ENCODE data around the gene PTHLH. TPM values are rescaled to one million over a fixed set of nuclear protein-coding genes. Genes with fewer than 3 reads are reported as not detected.
A peak's percentile ranks its signal among the peaks of the same experiment; 100 is the strongest.

Gene PTHLH
- total RNA-seq, 1 experiment from 2014 or later: 2.2 TPM

DNA sequence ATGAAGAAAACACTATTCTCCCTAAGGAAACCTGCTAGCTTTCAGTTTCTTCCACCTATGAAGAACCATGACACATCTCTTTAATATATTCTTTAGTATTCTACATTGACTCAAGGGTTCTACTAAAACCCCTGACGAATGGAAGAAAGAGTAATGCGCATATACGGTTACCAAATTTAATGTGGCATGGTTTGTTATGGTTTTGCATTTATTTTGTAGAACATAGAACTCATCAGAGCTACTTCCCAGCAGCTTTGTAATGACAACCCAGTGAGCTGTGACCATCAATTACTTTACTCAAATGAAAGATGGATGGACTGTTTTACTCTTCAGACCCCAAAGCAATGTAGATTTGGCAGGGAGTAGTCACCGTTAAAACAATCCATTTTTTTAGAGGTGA is 19.2 kb downstream of the PTHLH start:
- DNase-seq (ENCODE audit: low read depth, low spot score): no peak
- intact Hi-C loops (cut with micrococcal nuclease; ENCODE audit: unreplicated experiment) (no loop called here), in situ Hi-C loops (cut with HindIII; ENCODE audit: low pct_unique_long_range_greater_than_20kb, low sequenced_read_pairs) (no loop called here)
- no peaks in the 10 kb centered on the region for H3K9me3 ChIP-seq (ENCODE audit: control insufficient read depth, insufficient read depth, low read depth, low read length)
- no peak overlapping the region for H3K4me3 ChIP-seq (ENCODE audit: low read depth in 2 of 2, low read length in 2 of 2)
- H3K27ac ChIP-seq (ENCODE audit: low read length): no peak overlapping the region
- H3K4me1 ChIP-seq (ENCODE audit: control insufficient read depth, insufficient read depth, low read length): no peaks in the 10 kb centered on the region
- H3K36me3 ChIP-seq (ENCODE audit: control insufficient read depth, insufficient read depth, low read length): no peaks in the 10 kb centered on the region
- H3K27me3 ChIP-seq (ENCODE audit: control insufficient read depth, insufficient read depth, low read length): peaks cover 2% of the 10 kb centered on the region; the same call in 1 of the 2 replicates
- ChIA-PET POLR2A (no interaction called here), CTCF (interaction anchor here (0.7 kb wide), 1 partner anchor 75 kb away, joined by 3 read pairs; no protein-coding TSS in a partner anchor)
- TF ChIP-seq, protein P1, sequence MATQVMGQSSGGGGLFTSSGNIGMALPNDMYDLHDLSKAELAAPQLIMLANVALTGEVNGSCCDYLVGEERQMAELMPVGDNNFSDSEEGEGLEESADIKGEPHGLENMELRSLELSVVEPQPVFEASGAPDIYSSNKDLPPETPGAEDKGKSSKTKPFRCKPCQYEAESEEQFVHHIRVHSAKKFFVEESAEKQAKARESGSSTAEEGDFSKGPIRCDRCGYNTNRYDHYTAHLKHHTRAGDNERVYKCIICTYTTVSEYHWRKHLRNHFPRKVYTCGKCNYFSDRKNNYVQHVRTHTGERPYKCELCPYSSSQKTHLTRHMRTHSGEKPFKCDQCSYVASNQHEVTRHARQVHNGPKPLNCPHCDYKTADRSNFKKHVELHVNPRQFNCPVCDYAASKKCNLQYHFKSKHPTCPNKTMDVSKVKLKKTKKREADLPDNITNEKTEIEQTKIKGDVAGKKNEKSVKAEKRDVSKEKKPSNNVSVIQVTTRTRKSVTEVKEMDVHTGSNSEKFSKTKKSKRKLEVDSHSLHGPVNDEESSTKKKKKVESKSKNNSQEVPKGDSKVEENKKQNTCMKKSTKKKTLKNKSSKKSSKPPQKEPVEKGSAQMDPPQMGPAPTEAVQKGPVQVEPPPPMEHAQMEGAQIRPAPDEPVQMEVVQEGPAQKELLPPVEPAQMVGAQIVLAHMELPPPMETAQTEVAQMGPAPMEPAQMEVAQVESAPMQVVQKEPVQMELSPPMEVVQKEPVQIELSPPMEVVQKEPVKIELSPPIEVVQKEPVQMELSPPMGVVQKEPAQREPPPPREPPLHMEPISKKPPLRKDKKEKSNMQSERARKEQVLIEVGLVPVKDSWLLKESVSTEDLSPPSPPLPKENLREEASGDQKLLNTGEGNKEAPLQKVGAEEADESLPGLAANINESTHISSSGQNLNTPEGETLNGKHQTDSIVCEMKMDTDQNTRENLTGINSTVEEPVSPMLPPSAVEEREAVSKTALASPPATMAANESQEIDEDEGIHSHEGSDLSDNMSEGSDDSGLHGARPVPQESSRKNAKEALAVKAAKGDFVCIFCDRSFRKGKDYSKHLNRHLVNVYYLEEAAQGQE (IDR thresholded peaks at IDR 0.05; ENCODE audit: insufficient read depth in 1 of 2, low read depth in 2 of 2, low read length in 1 of 2): no peak
- TF ChIP-seq TCF7L2 (IDR thresholded peaks at IDR 0.05; ENCODE audit: low read depth, low read length) (no peak), SIN3A (IDR thresholded peaks at IDR 0.05; ENCODE audit: borderline replicate concordance, insufficient read depth, low read depth, low read length) (no peak)
- TF ChIP-seq, protein P2, sequence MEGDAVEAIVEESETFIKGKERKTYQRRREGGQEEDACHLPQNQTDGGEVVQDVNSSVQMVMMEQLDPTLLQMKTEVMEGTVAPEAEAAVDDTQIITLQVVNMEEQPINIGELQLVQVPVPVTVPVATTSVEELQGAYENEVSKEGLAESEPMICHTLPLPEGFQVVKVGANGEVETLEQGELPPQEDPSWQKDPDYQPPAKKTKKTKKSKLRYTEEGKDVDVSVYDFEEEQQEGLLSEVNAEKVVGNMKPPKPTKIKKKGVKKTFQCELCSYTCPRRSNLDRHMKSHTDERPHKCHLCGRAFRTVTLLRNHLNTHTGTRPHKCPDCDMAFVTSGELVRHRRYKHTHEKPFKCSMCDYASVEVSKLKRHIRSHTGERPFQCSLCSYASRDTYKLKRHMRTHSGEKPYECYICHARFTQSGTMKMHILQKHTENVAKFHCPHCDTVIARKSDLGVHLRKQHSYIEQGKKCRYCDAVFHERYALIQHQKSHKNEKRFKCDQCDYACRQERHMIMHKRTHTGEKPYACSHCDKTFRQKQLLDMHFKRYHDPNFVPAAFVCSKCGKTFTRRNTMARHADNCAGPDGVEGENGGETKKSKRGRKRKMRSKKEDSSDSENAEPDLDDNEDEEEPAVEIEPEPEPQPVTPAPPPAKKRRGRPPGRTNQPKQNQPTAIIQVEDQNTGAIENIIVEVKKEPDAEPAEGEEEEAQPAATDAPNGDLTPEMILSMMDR (IDR thresholded peaks at IDR 0.05): no peak
- ATAC-seq: no peak
- BruUV-seq (replicated peaks): no TSS peak

DNA sequence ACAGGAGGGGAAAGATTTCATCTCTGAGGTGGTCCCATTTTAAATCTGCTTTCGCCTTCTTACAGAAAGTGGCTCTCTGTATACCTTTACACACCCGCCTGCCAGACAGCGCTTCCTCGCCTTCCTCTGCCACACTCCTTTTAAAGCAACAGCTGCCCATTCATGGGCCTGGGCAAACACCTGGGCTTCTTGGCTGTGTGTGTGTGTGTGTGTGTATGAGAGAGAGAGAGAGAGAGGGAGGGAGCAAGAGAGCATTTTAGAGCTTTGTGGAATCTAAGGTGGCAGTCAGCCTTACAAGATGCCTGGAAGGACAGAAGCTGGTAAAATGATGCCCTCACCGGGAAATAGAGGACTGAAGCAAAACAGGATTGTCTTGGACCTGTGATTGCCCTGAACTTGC is 20.0 kb downstream of the PTHLH start:
- intact Hi-C loops (cut with micrococcal nuclease; ENCODE audit: unreplicated experiment): no loop called here
- no peaks in the 10 kb centered on the region for H3K4me1 ChIP-seq (ENCODE audit: control insufficient read depth, insufficient read depth, low read length)
- ChIA-PET POLR2A (no interaction called here), CTCF (interaction anchor here (0.7 kb wide), 1 partner anchor 575 kb away, joined by 5 read pairs; no protein-coding TSS in a partner anchor)
- DNase-seq (ENCODE audit: low read depth, low spot score) (no peak), ATAC-seq (0 out of 2 replicates have a peak, but pooled peaks have one; percentile 26)
- H3K4me3 ChIP-seq (ENCODE audit: low read depth in 2 of 2, low read length in 2 of 2): no peak overlapping the region
- H3K9me3 ChIP-seq (ENCODE audit: control insufficient read depth, insufficient read depth, low read depth, low read length): no peaks in the 10 kb centered on the region
- no TSS peak for BruUV-seq (replicated peaks)
- no peak overlapping the region for H3K27ac ChIP-seq (ENCODE audit: low read length)
- H3K36me3 ChIP-seq (ENCODE audit: control insufficient read depth, insufficient read depth, low read length): no peaks in the 10 kb centered on the region
- TF ChIP-seq SIN3A (IDR thresholded peaks at IDR 0.05; ENCODE audit: borderline replicate concordance, insufficient read depth, low read depth, low read length) (no peak), POLR2AphosphoS5 (IDR thresholded peaks at IDR 0.05; ENCODE audit: low read depth, low read length) (no peak)
- peaks cover 2% of the 10 kb centered on the region; the same call in 1 of the 2 replicates for H3K27me3 ChIP-seq (ENCODE audit: control insufficient read depth, insufficient read depth, low read length)
- in situ Hi-C loops (cut with HindIII; ENCODE audit: low pct_unique_long_range_greater_than_20kb, low sequenced_read_pairs): no loop called here

DNA sequence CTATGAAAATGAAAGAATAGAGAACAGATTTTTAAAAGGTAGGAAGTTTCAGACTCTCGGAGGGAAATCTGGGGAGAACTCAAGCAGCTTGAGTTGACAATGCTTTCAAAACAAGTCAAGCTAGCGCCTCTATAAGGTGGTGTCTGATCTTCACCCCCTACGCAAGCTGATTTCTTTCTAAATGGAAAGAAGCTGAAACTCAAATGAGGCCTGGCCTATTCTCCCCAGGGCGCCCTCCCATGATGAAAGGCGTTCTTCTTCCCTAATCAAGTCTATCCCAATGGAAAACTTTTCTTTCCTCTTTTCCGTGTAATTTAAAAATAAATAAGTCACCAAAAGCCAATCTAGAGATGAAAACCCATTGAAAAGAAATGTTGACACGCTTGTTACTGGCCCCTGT is 20.6 kb downstream of the PTHLH start:
- TF ChIP-seq, protein P1 (IDR thresholded peaks at IDR 0.05; ENCODE audit: insufficient read depth in 1 of 2, low read depth in 2 of 2, low read length in 1 of 2): no peak
- no peak for TF ChIP-seq POLR2AphosphoS5 (IDR thresholded peaks at IDR 0.05; ENCODE audit: low read depth, low read length)
- TF ChIP-seq, protein P2 (IDR thresholded peaks at IDR 0.05): no peak
- no peak for TF ChIP-seq SIN3A (IDR thresholded peaks at IDR 0.05; ENCODE audit: borderline replicate concordance, insufficient read depth, low read depth, low read length)
- no peak for TF ChIP-seq TCF7L2 (IDR thresholded peaks at IDR 0.05; ENCODE audit: low read depth, low read length)
- ChIA-PET POLR2A (no interaction called here), CTCF (no interaction called here)
- no peaks in the 10 kb centered on the region for H3K4me1 ChIP-seq (ENCODE audit: control insufficient read depth, insufficient read depth, low read length)
- intact Hi-C loops (cut with micrococcal nuclease; ENCODE audit: unreplicated experiment) (no loop called here), in situ Hi-C loops (cut with HindIII; ENCODE audit: low pct_unique_long_range_greater_than_20kb, low sequenced_read_pairs) (no loop called here)
- no TSS peak for BruUV-seq (replicated peaks)
- no peaks in the 10 kb centered on the region for H3K9me3 ChIP-seq (ENCODE audit: control insufficient read depth, insufficient read depth, low read depth, low read length)
- H3K27me3 ChIP-seq (ENCODE audit: control insufficient read depth, insufficient read depth, low read length): peaks cover 2% of the 10 kb centered on the region; the same call in 1 of the 2 replicates
- no peak for ATAC-seq
- H3K36me3 ChIP-seq (ENCODE audit: control insufficient read depth, insufficient read depth, low read length): no peaks in the 10 kb centered on the region
- no peak overlapping the region for H3K27ac ChIP-seq (ENCODE audit: low read length)
- no peak overlapping the region for H3K4me3 ChIP-seq (ENCODE audit: low read depth in 2 of 2, low read length in 2 of 2)
- no peak for DNase-seq (ENCODE audit: low read depth, low spot score)

Measured in Panc1 (cell line).